ENCODE data around the gene OPCML.

- TF ChIP-seq, protein P1, sequence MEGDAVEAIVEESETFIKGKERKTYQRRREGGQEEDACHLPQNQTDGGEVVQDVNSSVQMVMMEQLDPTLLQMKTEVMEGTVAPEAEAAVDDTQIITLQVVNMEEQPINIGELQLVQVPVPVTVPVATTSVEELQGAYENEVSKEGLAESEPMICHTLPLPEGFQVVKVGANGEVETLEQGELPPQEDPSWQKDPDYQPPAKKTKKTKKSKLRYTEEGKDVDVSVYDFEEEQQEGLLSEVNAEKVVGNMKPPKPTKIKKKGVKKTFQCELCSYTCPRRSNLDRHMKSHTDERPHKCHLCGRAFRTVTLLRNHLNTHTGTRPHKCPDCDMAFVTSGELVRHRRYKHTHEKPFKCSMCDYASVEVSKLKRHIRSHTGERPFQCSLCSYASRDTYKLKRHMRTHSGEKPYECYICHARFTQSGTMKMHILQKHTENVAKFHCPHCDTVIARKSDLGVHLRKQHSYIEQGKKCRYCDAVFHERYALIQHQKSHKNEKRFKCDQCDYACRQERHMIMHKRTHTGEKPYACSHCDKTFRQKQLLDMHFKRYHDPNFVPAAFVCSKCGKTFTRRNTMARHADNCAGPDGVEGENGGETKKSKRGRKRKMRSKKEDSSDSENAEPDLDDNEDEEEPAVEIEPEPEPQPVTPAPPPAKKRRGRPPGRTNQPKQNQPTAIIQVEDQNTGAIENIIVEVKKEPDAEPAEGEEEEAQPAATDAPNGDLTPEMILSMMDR (IDR thresholded peaks at IDR 0.05) = no peak
- no peak for TF ChIP-seq SIN3A (IDR thresholded peaks at IDR 0.05; ENCODE audit: borderline replicate concordance, insufficient read depth, low read depth, low read length)
- TF ChIP-seq POLR2AphosphoS5 (IDR thresholded peaks at IDR 0.05; ENCODE audit: low read depth, low read length) = no peak
Observed at GRCh38 chr11:132838627-132839026, 693.7 kb downstream of the OPCML start.
